Sigmoid colon (tissue), 7 donors: Measurements from ENCODE around the gene POMP. TPM values are rescaled to one million over a fixed set of nuclear protein-coding genes. Genes with fewer than 3 reads are reported as not detected.

Source experiments
- DNase-seq: peaks from one replicate; pipeline ENCODE4 v3.0.0-alpha.2; 2019
- H3K27ac ChIP-seq, 4 donors: fragments of 200-600 bp; sonication (generic); one replicate each; pipeline ENCODE4 v1.5.1; 2016 to 2019; ENCODE audit warnings: mild to moderate bottlenecking in 1 of 4
- H3K27me3 ChIP-seq, 3 donors: fragments of 200-600 bp; sonication (generic); one replicate each; pipeline ENCODE4 v1.5.1; 2019; ENCODE audit warnings: mild to moderate bottlenecking in 1 of 3
- H3K36me3 ChIP-seq, 4 donors: fragments of 200-600 bp; sonication (generic); one replicate each; pipeline ENCODE4 v1.5.1; 2016 to 2019
- H3K4me1 ChIP-seq, 4 donors: fragments of 200-600 bp; sonication (generic); one replicate each; pipeline ENCODE4 v1.5.1; 2017 to 2019
- H3K4me3 ChIP-seq, 4 donors: fragments of 200-600 bp; sonication (generic); one replicate each; pipeline ENCODE4 v1.5.1; 2017 to 2019; ENCODE audit warnings: mild to moderate bottlenecking in 2 of 4, moderate library complexity in 1 of 4
- H3K9me3 ChIP-seq, 4 donors: fragments of 200-600 bp in 3 of 4; sonication (generic) in 3 of 4; one replicate each; pipeline versions ENCODE4 v1.5.1 to v1.6.1; 2013 to 2019
- EP300 ChIP-seq, 4 donors: sonication (generic); formaldehyde crosslinking; IDR thresholded peaks; one replicate each; pipeline ENCODE4 v1.6.1; 2017; ENCODE audit warnings: antibody characterized with exemption in 4 of 4
- POLR2A ChIP-seq, 2 donors: fragments of 450-650 bp; IDR thresholded peaks; one replicate each; pipeline ENCODE4 v1.6.1; 2016; ENCODE audit warnings: antibody characterized with exemption in 2 of 2, mild to moderate bottlenecking in 2 of 2, moderate library complexity in 2 of 2
- POLR2AphosphoS5 ChIP-seq, 4 donors: sonication (generic); formaldehyde crosslinking; IDR thresholded peaks; one replicate each; pipeline ENCODE4 v1.6.1; 2017; ENCODE audit warnings: antibody characterized with exemption in 4 of 4
- WGBS, 2 donors: extraction: QIAGEN DNeasy Blood & Tissue Kit; methylation state at CpG; one replicate each; pipeline ENCODE4 v1.1.7; 2013; 5-methylcytosine and 5-hydroxymethylcytosine counted together
- intact Hi-C: fragments of 100-400 bp; cut with DNase I; formaldehyde crosslinking; loops from one replicate; pipeline ENCODE4 v1.15.1; 2023
- polyA plus RNA-seq, 3 donors: library from polyadenylated mRNA; stranded (reverse); fragments of 200-250 nt; gene quantifications; one replicate each; pipeline ENCODE4 v1.2.3, GENCODE V29; 2013
- total RNA-seq, 4 donors: library from RNA; depleted of rRNA; stranded (reverse); fragments of >200 nt; gene quantifications; one replicate each; pipeline ENCODE4 v1.1.0, GENCODE V29; 2016
- TF ChIP-seq, protein P1 (sequence below), 4 experiments: fragments of 450-650 bp in 3 of 4; fragments of 200-600 bp in 1 of 4; IDR thresholded peaks; one replicate each; pipeline ENCODE4 v1.5.1; 2016 to 2019; ENCODE audit warnings: antibody characterized with exemption in 4 of 4, mild to moderate bottlenecking in 3 of 4, moderate library complexity in 2 of 4
- donor health status: healthy with polysubstance abuse.
- donor health status: Bipolar disorder and iron deficiency.
- donor health status: healthy.

The POMP gene
- total and polyA plus RNA-seq, 7 donors: 38.6 to 163 (median 96.4) TPM

DNA sequence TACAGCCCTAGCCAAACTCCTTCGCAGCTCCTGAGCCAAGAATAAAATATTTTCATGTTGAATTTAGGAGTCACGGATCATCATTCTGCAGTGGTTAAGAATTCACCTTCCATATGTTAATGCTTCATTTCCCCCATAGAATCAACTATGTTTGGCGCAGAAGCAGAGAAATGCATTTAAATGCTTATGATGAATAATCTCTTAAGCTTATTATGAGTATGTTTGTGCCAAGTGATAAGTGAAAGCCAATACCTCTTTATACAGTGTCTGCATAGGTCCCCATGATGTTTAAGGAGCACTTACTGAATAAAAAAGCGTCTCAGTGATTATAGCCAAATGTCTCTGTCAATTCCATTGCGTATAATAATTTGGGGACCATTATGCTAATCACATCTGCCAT, 32.7 kb upstream of the POMP start:
- H3K9me3 ChIP-seq: no peaks in the 10 kb centered on the region
- intact Hi-C loops: no loop called here
- DNase-seq: no peak
- H3K27ac ChIP-seq: no peak overlapping the region
- H3K36me3 ChIP-seq: no peaks in the 10 kb centered on the region
- no peaks in the 10 kb centered on the region for H3K4me1 ChIP-seq
- no peaks in the 10 kb centered on the region for H3K27me3 ChIP-seq
- no peak overlapping the region for H3K4me3 ChIP-seq
- TF ChIP-seq, protein P1, sequence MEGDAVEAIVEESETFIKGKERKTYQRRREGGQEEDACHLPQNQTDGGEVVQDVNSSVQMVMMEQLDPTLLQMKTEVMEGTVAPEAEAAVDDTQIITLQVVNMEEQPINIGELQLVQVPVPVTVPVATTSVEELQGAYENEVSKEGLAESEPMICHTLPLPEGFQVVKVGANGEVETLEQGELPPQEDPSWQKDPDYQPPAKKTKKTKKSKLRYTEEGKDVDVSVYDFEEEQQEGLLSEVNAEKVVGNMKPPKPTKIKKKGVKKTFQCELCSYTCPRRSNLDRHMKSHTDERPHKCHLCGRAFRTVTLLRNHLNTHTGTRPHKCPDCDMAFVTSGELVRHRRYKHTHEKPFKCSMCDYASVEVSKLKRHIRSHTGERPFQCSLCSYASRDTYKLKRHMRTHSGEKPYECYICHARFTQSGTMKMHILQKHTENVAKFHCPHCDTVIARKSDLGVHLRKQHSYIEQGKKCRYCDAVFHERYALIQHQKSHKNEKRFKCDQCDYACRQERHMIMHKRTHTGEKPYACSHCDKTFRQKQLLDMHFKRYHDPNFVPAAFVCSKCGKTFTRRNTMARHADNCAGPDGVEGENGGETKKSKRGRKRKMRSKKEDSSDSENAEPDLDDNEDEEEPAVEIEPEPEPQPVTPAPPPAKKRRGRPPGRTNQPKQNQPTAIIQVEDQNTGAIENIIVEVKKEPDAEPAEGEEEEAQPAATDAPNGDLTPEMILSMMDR (IDR thresholded peaks at IDR 0.05): no peak
- TF ChIP-seq POLR2A (IDR thresholded peaks at IDR 0.05) (no peak), POLR2AphosphoS5 (IDR thresholded peaks at IDR 0.05) (no peak), EP300 (IDR thresholded peaks at IDR 0.05) (no peak)
- 88 to 90% methylated on average over 5 of the region's 5 CpGs for WGBS, 2 donors

DNA sequence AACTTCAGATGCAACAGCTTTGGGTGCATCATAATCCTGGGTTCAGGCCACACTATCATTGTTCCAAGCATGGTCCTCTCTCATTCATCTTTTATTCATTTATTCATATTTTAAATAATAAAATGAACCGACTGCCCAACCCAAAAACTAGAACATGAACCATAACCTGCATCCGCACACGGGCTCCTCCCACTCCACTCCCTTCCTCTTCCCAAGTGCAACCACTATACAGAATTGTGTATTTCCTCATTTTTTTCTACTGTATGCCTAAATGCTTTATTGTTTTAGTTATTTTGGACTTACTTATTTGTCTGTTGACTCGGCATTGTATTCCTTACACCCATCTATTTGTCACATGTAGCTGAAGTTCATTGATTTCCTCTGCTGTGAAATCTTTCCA, 30.7 kb upstream of the POMP start:
- intact Hi-C loops: no loop called here
- Histone ChIP-seq H3K27me3 (no peaks in the 10 kb centered on the region), H3K4me3 (no peak overlapping the region), H3K27ac (no peak overlapping the region), H3K4me1 (no peaks in the 10 kb centered on the region), H3K9me3 (no peaks in the 10 kb centered on the region), H3K36me3 (no peaks in the 10 kb centered on the region)
- TF ChIP-seq POLR2AphosphoS5 (IDR thresholded peaks at IDR 0.05) (no peak), EP300 (IDR thresholded peaks at IDR 0.05) (no peak), POLR2A (IDR thresholded peaks at IDR 0.05) (no peak)
- TF ChIP-seq, protein P1 (IDR thresholded peaks at IDR 0.05): no peak
- 47 to 59% methylated on average over 4 of the region's 4 CpGs for WGBS, 2 donors
- DNase-seq: no peak

DNA sequence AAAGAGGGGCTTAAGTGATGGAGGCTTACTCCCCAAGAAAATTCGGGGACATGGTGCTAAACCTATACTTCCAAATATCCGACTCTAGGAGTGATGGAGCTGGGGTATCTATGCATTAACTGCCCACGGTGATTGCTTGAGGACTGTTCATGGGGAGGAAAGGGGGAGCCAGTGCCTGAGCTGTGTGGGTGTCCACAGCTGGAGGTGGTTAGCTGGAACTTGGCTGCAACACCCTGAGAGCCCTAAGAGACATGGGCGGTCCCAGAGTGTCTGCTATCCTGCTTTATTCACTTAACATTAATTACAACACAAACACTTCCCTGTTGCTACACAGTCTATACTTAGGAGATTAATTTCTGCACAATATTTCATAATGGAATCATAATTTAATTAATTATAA, 28.1 kb upstream of the POMP start:
- Histone ChIP-seq H3K4me1 (no peaks in the 10 kb centered on the region), H3K9me3 (no peaks in the 10 kb centered on the region), H3K36me3 (no peaks in the 10 kb centered on the region), H3K4me3 (no peak overlapping the region), H3K27me3 (no peaks in the 10 kb centered on the region), H3K27ac (no peak overlapping the region)
- intact Hi-C loops: no loop called here
- TF ChIP-seq EP300 (IDR thresholded peaks at IDR 0.05) (no peak), POLR2A (IDR thresholded peaks at IDR 0.05) (no peak), POLR2AphosphoS5 (IDR thresholded peaks at IDR 0.05) (no peak)
- TF ChIP-seq, protein P1 (IDR thresholded peaks at IDR 0.05): no peak
- 89 to 90% methylated on average over 4 of the region's 4 CpGs for WGBS, 2 donors
- DNase-seq: no peak

DNA sequence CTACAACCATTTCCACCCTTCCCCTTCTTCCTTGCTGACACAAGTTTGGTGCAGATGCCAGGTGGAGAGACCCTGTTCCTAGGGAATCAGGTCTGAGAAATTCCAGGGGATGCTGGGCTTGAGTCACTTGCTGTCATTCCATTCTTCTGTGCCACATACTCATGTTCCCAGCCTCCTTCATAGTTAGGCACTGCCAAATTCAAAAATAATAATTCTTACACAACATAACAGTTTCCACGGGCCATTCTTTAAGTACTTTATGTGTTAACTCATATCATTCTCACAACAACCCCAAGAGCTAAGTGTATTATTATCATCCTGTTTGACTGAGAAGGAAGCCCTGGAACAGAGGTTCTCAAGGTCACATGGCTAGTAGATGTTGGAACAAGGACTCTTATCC, 27.1 kb upstream of the POMP start:
- H3K36me3 ChIP-seq: no peaks in the 10 kb centered on the region
- H3K27me3 ChIP-seq: no peaks in the 10 kb centered on the region
- no peaks in the 10 kb centered on the region for H3K4me1 ChIP-seq
- no peaks in the 10 kb centered on the region for H3K9me3 ChIP-seq
- WGBS, 2 donors: 90 to 94% methylated on average over 1 of the region's 1 CpG
- intact Hi-C loops: no loop called here
- H3K27ac ChIP-seq: no peak overlapping the region
- TF ChIP-seq EP300 (IDR thresholded peaks at IDR 0.05): no peak
- TF ChIP-seq, protein P1 (IDR thresholded peaks at IDR 0.05): no peak
- TF ChIP-seq POLR2A (IDR thresholded peaks at IDR 0.05): no peak
- TF ChIP-seq POLR2AphosphoS5 (IDR thresholded peaks at IDR 0.05): no peak
- no peak for DNase-seq
- H3K4me3 ChIP-seq: no peak overlapping the region

DNA sequence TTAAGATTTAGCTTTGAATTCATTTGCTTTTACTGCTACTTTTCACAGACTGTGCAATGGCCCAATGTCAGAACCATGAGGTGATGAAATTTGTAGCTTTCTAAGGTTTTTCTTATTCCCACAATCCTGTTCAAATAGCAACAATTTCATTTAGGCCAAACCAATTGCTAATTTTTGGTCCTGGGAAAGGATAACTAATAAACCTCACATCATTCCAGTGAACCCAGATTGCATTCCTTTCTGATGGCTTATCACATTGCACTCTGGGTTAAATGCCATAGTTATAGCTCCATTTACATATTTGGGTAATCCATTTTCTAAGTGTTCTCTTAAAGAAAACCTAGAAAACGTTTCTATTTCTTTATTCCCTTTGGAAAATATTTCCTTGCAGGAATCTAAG, 22.9 kb upstream of the POMP start:
- Histone ChIP-seq H3K4me3 (no peak overlapping the region), H3K4me1 (peaks cover 0 to 10% (median 4%) of the 10 kb centered on the region in 4 donors), H3K36me3 (no peaks in the 10 kb centered on the region), H3K27me3 (no peaks in the 10 kb centered on the region), H3K9me3 (no peaks in the 10 kb centered on the region), H3K27ac (no peak overlapping the region)
- DNase-seq: no peak
- no peak for TF ChIP-seq EP300 (IDR thresholded peaks at IDR 0.05)
- TF ChIP-seq, protein P1 (IDR thresholded peaks at IDR 0.05): no peak
- no peak for TF ChIP-seq POLR2AphosphoS5 (IDR thresholded peaks at IDR 0.05)
- WGBS, 2 donors: 2 to 39% methylated on average over 1 of the region's 1 CpG
- intact Hi-C loops: loop anchor here (5.0 kb wide), 1 partner anchor 314 kb away; no protein-coding TSS in a partner anchor
